Epithelial cell of proximal tubule (primary cell): ENCODE results near the gene NKD2. TPM values are rescaled to one million over a fixed set of nuclear protein-coding genes. Genes with fewer than 3 reads are reported as not detected.
A peak's percentile ranks its signal among the peaks of the same experiment; 100 is the strongest.

Experiments
- DNase-seq: peaks from one replicate; pipeline ENCODE4 v3.0.0-alpha.2; 2011; ENCODE audit warnings: low read depth
- H3K4me3 ChIP-seq: 2 replicates; pipeline ENCODE4 v1.5.1; 2011; ENCODE audit warnings: low read depth, mild to moderate bottlenecking, low read length
- CTCF ChIP-seq: conservative IDR thresholded peaks from 2 replicates; pipeline ENCODE4 v1.5.1; 2012; ENCODE audit warnings: low read depth, mild to moderate bottlenecking, low read length
- total RNA-seq: library from RNA; depleted of rRNA; stranded (reverse); fragments of >200 nt; gene quantifications from 2 replicates; pipeline ENCODE4 v1.2.3, GENCODE V29; 2015

NKD2 gene
- total RNA-seq, 1 donor from 2014 or later = not detected

DNA sequence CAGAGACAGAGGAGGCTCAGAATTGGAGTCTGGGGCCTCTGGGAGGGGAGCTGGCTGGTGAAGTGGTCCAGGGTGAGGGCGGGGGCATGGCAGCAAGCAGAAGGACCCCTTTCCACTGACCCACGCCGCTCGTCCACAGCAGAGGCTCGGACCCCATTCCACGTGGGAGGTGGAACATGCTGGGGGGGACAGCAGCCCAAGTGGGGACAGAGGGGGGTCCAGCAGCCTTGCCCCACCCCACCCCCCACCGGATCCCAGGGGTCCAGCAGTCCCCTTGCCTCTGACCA is 25.4 kb upstream of the NKD2 start:
- H3K4me3 ChIP-seq = no peak overlapping the region
- TF ChIP-seq CTCF = no peak
- no peak for DNase-seq

DNA sequence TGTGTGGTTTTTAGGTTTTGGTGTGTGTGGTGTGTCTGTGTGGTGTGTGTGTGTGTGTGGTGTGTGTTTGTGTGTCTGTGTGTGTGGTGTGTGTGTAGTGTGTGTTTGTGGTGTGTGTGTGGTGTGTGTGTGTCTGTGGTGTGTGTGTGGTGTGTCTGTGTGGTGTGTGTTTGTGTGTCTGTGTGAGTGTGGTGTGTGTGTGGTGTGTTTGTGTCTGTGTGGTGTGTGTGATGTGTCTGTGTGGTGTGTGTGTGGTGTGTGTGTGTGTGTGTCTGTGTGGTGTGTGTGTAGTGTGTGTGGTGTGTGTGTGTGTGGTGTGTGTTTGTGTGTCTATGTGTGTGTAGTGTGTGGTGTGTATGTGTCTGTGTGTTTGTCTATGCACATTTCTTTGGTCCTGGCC is 25.0 kb upstream of the NKD2 start:
- no peak for DNase-seq
- H3K4me3 ChIP-seq = no peak overlapping the region
- no peak for TF ChIP-seq CTCF

- no peak for DNase-seq
- no peak overlapping the region for H3K4me3 ChIP-seq
- TF ChIP-seq CTCF = no peak
These were observed 23.8 kb upstream of the NKD2 start for GRCh38 chr5:984774-985173.

- no peak for TF ChIP-seq CTCF
- H3K4me3 ChIP-seq = no peak overlapping the region
- DNase-seq = no peak
These were observed 20.8 kb upstream of the NKD2 start for GRCh38 chr5:987761-988160.

DNA sequence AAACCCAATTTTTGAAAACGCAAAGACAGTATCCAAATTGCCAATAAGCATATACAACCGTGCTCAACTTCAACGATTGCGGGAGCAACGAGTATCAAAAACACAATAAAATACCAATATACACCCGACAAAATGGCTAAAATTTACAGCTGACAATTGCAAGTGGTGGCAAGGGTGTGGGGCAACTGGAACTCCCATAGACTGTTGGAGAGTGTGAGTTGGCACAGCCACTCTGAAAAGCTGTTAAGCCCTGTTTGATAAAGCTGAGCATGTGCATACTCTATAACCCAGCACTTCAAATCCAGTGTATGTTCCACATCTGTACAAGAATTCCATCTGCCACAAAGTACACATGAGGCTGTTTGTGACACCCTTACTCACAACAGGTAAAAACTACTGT is 20.3 kb upstream of the NKD2 start:
- TF ChIP-seq CTCF = no peak
- DNase-seq = no peak
- H3K4me3 ChIP-seq = no peak overlapping the region

DNA sequence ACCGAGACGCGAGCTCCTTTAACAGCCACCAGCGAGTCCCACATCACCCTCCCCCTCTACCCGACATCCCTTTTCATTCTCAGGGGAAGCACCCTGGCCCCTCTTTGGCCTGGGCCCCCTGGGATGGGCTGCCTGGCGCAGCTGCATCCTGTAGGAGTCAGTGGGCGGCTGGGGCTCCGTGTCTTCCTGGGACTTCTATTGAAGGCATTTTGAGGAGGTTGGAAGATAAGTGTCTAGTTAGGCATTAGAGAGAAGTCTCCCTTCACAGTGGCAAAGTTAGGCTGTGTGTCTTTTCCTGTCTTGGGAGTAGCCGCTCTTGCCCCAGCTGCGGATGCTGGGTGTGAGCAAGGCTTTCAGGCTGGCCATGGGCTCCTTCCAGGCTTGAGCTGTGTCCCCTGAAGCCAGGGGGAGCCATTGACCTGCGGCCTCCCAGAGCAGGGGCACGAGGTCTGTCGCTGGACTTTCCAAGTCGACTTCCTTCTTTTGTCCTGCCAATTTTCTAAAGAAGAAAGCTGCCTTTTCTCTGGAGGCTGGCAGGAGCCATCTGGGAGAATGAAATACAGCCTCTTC is 18.6 kb upstream of the NKD2 start:
- TF ChIP-seq CTCF = peak; percentile 18
- DNase-seq = no peak
- H3K4me3 ChIP-seq = no peak overlapping the region

DNA sequence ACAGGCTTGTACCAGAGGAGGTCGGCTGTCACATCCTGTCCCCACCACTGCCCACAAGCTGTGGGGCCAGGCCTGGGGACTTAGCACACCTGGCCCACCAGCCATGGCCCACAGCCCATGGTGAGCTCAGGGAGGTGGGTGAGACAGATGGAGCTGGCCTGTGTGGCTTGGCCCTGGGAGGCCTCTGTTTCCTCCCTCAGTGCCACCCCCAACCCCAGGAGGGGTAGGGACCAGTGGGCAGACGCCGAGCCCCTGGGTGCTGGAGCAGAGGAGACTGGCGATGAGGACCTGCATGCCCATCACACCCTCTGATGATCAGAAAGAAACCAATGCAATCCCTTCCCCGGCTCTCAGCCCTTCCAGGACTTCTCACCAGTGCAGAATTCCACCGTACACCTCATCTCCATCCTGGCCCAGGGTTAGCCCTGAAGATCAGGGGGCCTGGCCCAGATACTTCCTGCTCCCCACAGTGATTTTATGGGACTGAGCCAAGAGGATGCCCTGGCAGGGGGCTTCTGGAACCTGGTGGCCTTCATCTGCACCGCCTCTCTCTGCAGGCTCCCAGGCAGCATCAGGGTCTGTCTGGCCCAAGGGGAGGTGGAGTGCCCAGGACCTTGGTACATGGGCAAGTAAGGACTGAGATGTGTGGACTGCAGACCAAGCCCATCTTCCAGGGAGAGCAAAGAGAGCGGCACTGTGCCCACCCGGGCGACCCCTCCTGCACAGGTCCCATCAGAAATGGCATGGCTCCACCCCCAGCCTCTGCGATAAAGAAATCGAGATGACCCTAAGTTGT is 16.9 kb upstream of the NKD2 start:
- TF ChIP-seq CTCF = no peak
- H3K4me3 ChIP-seq = no peak overlapping the region
- no peak for DNase-seq
